IPS-20b (cell line): ENCODE measurements around the gene ZBTB45.
A peak's percentile ranks its signal among the peaks of the same experiment; 100 is the strongest.

Experiments
- H3K27ac ChIP-seq: one replicate; pipeline ENCODE4 v1.5.1; 2013; ENCODE audit warnings: low read length
- H3K27me3 ChIP-seq: 2 replicates; pipeline ENCODE4 v1.6.1; 2013; ENCODE audit warnings: mild to moderate bottlenecking, low read length, inconsistent platforms; ENCODE audit not compliant: insufficient read depth
- H3K36me3 ChIP-seq: 2 replicates; pipeline ENCODE4 v1.6.1; 2013; ENCODE audit warnings: low read depth, mild to moderate bottlenecking, inconsistent platforms, low read length, moderate library complexity; ENCODE audit not compliant: insufficient read depth
- H3K4me1 ChIP-seq: 2 replicates; pipeline ENCODE4 v1.6.1; 2013; ENCODE audit warnings: mild to moderate bottlenecking, control low read depth, inconsistent platforms, low read length, moderate library complexity; ENCODE audit not compliant: insufficient read depth
- H3K4me3 ChIP-seq: 2 replicates; pipeline ENCODE4 v1.5.1; 2013; ENCODE audit warnings: mild to moderate bottlenecking, low read length, inconsistent platforms
- H3K9ac ChIP-seq: 2 replicates; pipeline ENCODE4 v1.6.1; 2013; ENCODE audit warnings: low read depth, mild to moderate bottlenecking, inconsistent platforms, low read length, moderate library complexity
- H3K9me3 ChIP-seq: 2 replicates; pipeline ENCODE4 v1.6.1; 2013; ENCODE audit warnings: mild to moderate bottlenecking, low read depth, low read length, inconsistent platforms; ENCODE audit not compliant: insufficient read depth

The ZBTB45 gene

DNA sequence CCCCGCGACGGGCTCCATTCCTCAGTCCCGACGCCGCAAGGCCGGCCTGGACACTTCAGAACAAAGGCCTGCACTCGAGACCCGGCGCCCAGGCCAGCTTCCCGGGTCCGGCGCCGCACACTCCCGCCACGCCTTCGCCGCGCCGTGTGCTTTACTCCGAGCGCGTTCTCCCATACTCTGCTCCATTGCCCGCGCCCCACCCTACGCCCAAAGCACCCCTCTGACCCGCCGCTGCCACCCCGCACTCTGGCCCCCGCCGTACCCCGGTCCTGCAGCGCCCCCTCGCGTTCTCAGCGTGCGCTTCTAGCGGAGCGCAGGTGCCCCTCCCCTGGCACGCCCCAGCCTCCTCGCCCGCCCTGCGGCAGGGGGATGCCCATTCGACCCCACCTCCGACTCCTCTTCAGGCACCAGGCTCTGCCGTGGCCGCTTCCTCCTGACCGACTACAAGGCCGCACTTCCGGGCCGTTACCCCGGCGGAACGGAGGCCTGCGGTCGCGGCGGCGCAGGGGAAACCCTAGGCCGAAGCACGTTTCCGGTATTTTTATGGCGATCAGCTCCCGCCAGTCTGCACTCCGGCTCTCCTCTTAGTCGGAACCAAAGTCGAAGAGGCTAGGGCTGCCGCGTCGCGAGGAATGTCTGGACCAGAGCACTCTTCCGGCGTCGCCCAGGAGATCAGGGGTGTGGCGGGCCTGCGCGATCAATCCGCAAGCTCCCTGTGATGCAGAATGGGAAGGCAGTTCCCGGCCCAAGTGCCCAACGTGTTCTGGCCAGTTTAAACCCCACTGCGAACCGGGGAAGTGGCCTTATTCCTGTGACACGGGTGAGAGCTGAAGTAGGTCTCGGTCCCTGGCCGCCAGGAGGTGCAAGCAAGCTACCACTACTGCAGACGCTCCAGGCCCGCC lies at the start of gene ZBTB45:
Gene ZBTB45 (minus strand): TSS at position 456 of the 902 bp plus-strand sequence. CDS start 2,137 bp downstream, outside the sequence.
- Histone ChIP-seq H3K27ac (peak within 1 kb of the TSS; percentile 74), H3K9ac (peak within 1 kb of the TSS; percentile 93), H3K27me3 (no peaks in the 10 kb centered on the region), H3K36me3 (peaks cover 4% of the 10 kb centered on the region; the same call in 1 of the 2 replicates), H3K4me1 (peaks cover 27% of the 10 kb centered on the region; the same call in 1 of the 2 replicates), H3K9me3 (no peaks in the 10 kb centered on the region), H3K4me3 (peak within 1 kb of the TSS; percentile 73)

DNA sequence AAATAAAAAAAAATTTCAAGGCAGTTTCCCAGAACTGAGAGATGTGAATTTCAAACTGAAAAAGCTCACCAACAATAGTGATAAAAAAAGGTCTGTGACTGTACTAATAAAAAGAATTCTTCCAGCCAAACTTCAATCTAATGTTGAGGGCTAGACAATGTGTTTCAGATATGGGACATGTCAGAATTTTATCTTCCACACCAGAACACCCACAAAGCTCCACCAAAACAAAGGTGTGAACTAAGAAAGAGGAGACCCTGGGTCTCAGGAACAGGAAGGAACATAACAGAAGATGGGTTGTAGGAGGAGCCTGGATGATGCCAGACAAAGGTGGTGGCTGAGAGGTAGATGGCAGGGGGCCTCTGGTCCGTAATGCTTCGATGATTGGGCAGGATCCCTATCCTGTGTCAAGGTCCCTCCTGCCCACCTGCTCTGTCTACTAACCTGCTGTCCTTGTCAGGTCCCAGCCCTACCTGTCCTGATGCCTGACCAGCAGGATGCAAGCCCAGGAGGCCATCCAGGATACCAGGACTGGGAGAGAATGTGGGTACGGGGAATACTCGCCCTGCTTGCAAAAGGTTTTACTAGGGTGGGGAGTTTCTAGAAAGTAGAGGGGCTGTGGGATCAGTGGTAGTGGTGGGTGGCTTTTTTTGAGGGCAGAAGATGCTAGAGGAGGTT lies 49.0 kb upstream of the ZBTB45 start:
- H3K4me1 ChIP-seq: peaks cover 4% of the 10 kb centered on the region; the same call in 1 of the 2 replicates
- H3K9me3 ChIP-seq: no peaks in the 10 kb centered on the region
- H3K36me3 ChIP-seq: peaks cover 29% of the 10 kb centered on the region
- H3K4me3 ChIP-seq: no peak overlapping the region
- no peak overlapping the region for H3K9ac ChIP-seq
- no peak overlapping the region for H3K27ac ChIP-seq
- H3K27me3 ChIP-seq: peaks cover 9% of the 10 kb centered on the region

DNA sequence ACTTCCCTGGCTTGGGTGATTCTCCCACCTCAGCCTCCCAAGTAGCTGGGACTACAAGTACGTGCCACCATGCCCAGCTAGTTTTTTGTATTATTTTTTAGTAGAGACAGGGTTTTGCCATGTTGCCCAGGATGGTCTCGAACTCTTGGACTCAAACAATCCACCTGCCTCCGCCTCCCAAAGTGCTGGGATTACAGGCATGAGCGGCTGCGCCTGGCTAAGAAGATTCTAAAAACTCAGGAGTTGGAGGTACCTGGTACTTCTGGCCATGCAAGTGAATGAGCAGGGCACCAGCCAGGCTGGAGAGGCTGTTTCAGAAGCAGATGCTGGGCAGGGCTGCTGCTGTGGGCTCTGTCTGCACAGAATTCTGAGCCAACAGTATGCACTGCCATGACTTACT lies 47.4 kb upstream of the ZBTB45 start:
- Histone ChIP-seq H3K36me3 (peaks cover 29% of the 10 kb centered on the region), H3K4me3 (no peak overlapping the region), H3K27ac (no peak overlapping the region), H3K9ac (no peak overlapping the region), H3K9me3 (no peaks in the 10 kb centered on the region), H3K27me3 (peaks cover 25% of the 10 kb centered on the region), H3K4me1 (0 out of 2 replicates have a peak, but pooled peaks cover 2% of the 10 kb centered on the region)

DNA sequence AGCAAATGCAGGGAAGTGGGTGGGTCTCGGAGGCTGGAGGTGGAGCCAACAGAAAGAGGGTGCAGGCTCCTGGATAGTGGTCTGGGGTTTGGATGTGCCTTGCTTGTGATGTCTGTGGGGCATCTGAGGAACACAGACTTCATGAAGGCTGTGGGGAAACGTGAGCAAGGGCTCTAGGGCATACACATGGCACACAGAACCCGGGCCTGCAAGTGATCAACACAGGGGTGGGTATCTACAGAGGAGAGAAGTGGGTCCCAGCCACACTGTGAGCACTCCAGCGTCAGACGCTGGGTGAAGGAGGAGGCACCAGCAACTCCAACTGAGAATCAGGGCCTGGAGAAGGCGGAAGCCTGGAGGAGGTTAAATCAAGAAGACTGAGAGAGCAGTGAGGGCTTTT lies 44.2 kb upstream of the ZBTB45 start:
- Histone ChIP-seq H3K9ac (no peak overlapping the region), H3K36me3 (peaks cover 12% of the 10 kb centered on the region; the same call in 1 of the 2 replicates), H3K9me3 (no peaks in the 10 kb centered on the region), H3K4me1 (peaks cover 7% of the 10 kb centered on the region; the same call in 1 of the 2 replicates), H3K27me3 (peaks cover 43% of the 10 kb centered on the region), H3K27ac (no peak overlapping the region), H3K4me3 (no peak overlapping the region)

DNA sequence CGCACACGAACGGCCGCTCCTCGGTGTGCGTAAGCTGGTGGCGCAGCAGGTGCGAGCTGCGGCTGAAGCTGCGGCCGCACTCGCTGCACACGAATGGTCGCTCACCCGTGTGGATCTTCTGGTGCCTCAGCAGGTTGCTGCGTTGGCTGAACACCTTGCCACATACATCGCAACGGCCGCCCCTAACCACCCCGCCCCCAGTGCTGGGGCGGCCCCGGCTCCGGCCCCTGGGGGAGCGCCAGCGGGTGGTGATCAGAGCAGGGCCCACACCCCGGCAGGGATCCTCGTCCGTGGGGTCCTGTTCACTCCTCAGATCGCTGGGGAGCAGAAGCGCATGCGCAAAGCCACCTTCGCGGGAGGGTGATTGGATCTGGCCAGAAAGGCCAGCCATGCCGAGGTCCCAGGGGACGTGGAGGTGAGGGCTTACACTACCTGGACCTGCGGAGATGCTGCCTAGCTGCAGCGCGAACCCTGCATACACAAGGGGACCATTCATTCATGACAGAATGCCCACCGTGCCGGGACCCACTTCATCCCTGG lies 43.5 kb upstream of the ZBTB45 start:
- peak overlapping the region; percentile 42; the same call in 1 of the 2 replicates for H3K4me3 ChIP-seq
- H3K4me1 ChIP-seq: peaks cover 7% of the 10 kb centered on the region; the same call in 1 of the 2 replicates
- H3K27ac ChIP-seq: no peak overlapping the region
- H3K27me3 ChIP-seq: peaks cover 43% of the 10 kb centered on the region
- H3K9ac ChIP-seq: peak overlapping the region; percentile 21; the same call in 1 of the 2 replicates
- H3K9me3 ChIP-seq: no peaks in the 10 kb centered on the region
- H3K36me3 ChIP-seq: 0 out of 2 replicates have a peak, but pooled peaks cover 7% of the 10 kb centered on the region

DNA sequence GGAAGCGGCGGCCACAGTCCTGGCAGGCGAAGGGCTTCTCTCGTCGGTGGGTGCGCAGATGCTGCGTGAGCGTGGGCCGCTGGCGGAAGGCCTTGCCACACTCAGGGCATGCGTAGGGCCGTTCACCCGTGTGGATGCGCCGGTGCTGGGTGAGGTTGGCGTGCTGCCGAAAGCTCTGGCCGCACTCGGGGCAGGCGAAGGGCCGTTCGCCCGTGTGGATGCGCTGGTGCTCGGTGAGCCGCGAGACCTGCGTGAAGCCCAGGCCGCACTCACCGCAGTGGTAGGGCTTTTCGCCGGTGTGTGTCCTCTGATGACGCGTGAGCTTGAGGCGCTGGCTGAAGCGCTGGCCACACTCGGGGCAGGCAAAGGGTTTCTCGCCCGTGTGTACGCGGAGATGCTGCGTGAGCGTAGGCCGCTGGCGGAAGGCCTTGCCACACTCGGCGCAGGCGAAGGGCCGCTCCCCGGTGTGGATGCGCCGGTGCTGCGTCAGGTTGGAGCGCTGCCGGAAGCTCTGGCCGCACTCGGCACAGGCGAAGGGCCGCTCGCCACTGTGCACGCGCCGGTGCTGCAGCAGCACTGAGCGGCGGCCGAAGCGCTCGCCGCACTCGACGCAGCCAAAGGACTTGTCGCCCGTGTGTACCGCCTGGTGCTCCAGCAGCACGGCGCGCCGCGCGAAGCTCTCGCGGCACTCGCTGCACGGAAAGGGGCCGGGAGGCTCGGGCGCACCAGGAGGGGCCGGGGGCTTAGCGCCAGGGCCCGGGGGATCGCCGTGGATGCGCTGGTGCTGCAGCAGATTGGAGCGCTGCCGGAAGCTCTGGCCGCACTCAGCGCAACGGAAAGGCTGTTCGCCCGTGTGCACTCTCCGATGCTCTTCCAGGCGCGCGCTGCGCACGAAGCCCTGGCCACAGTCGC lies 42.8 kb upstream of the ZBTB45 start:
- H3K27me3 ChIP-seq: peaks cover 43% of the 10 kb centered on the region
- H3K9me3 ChIP-seq: no peaks in the 10 kb centered on the region
- no peak overlapping the region for H3K27ac ChIP-seq
- 0 out of 2 replicates have a peak, but pooled peaks cover 7% of the 10 kb centered on the region for H3K36me3 ChIP-seq
- H3K4me3 ChIP-seq: peak overlapping the region; percentile 42; the same call in 1 of the 2 replicates
- H3K9ac ChIP-seq: peak overlapping the region; percentile 32; the same call in 1 of the 2 replicates
- peaks cover 7% of the 10 kb centered on the region; the same call in 1 of the 2 replicates for H3K4me1 ChIP-seq

DNA sequence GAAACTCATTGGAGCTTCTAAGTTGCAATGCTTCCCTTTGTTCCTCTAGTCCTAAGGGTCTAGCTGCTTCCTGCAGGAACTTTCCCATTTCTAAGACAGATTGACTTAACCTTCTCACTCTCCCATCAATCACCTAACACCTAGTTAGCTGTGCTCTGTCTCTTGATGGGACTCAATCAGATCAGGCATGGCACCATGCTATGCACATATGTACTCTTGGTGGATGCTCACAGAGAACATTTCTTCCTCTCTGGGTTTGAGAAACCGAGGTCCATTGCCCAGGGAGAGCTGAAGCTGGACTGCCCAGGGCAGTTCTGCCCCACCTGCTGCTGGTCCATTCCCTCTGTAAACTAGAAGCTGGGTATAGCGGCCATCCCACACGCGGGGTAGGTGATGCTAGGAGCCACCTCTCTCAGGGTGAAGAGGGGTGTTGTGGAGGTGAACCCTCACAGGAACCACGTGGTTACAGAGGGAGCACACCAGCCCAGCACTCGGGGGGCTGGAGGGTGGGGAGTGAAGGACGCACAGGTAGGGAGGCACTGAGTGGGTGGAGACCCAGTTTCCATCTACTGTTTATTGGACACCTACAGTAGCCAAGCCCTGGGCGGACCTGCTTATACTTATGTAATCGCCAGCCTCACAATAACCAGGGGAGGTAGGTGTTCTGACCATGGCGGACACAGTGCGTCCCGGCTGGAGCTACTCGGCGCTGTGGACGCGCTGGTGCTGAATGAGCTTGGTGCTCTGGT lies 41.9 kb upstream of the ZBTB45 start:
- peaks cover 43% of the 10 kb centered on the region for H3K27me3 ChIP-seq
- no peak overlapping the region for H3K27ac ChIP-seq
- no peak overlapping the region for H3K4me3 ChIP-seq
- no peak overlapping the region for H3K9ac ChIP-seq
- H3K36me3 ChIP-seq: peaks cover 8% of the 10 kb centered on the region
- no peaks in the 10 kb centered on the region for H3K9me3 ChIP-seq
- H3K4me1 ChIP-seq: peaks cover 13% of the 10 kb centered on the region; the same call in 1 of the 2 replicates

DNA sequence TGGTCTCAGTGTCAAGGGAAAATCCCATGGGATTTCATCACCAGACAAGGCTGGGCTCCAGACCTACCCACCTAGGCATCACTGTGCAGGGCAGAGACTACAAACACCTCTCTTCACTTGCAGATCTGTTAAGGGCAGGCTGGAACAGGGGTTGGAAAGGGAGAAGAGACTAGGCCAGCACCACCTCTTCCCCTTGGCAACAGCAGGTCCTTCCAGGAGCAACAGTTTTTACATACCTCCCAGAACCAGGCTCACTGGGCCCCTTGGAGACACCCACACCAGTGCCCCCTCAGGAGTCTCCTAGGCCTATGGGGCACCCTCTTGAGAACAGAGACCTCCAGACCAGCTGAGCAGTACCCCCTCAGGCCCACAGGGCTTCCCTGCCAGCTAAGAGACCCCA lies 41.3 kb upstream of the ZBTB45 start:
- Histone ChIP-seq H3K9ac (no peak overlapping the region), H3K9me3 (no peaks in the 10 kb centered on the region), H3K27me3 (peaks cover 43% of the 10 kb centered on the region), H3K36me3 (peaks cover 12% of the 10 kb centered on the region), H3K4me3 (no peak overlapping the region), H3K4me1 (peaks cover 13% of the 10 kb centered on the region; the same call in 1 of the 2 replicates), H3K27ac (no peak overlapping the region)

DNA sequence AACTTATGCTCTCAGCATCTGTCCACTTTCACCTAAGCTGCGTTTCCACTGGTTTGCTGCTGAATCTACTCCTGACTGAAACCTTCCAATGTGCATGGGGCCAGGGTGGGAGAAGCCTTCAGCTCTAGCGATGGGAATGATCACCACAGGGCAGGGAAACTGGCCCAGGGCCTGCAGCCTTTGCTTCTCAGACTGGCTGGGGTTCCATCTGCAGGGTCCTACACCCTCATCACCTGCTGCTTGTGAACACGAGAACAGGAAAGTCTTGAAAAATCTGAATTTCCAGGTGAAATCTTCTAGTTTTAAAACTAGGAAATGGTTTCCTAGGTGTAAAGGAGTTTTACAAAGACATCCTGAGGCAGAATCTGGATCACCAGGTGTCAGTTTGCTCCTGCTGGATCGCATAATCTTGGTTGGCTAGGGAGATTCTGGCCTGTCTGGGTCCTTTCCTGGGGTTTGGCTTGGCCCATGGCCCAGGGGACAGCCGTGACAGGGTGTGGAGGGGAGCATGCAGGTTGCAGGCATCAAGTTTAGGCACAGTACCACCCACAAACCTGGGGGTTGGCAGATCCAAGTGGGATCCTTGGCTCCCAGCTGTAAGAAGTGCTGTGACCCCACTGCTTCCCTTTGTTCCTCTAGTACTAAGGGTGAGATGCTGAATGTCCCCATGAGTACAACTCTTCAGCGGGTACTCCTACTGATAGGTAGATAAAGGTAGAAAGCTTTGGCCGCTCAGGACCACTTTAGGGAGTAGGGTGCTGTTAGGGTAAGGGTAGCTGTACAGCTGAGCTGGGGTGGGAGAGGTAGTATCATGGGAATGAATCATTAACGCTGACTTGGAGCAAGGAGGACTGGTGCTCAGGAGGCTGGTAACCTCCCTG lies 40.6 kb upstream of the ZBTB45 start:
- H3K36me3 ChIP-seq: peaks cover 13% of the 10 kb centered on the region
- peaks cover 13% of the 10 kb centered on the region; the same call in 1 of the 2 replicates for H3K4me1 ChIP-seq
- peak overlapping the region; percentile 92 for H3K4me3 ChIP-seq
- peak overlapping the region; percentile 99; the same call in 1 of the 2 replicates for H3K9ac ChIP-seq
- peak overlapping the region; percentile 98 for H3K27ac ChIP-seq
- no peaks in the 10 kb centered on the region for H3K9me3 ChIP-seq
- peaks cover 43% of the 10 kb centered on the region for H3K27me3 ChIP-seq
